GM12878 (cell line): ENCODE measurements around the gene NPAS2. TPM values are rescaled to one million over a fixed set of nuclear protein-coding genes. Genes with fewer than 3 reads are reported as not detected.

Experiments used
- ATAC-seq: fragments of 200-7000 bp; cut with Tn5 transposase; 3 replicates; pipeline ENCODE4 v1.9.1; 2020; ENCODE audit warnings: mild to moderate bottlenecking, moderate library complexity
- BruUV-seq: library from RNA; stranded (reverse); fragments of 400-500 nt; replicated peaks from 2 replicates; lab custom pipeline; 2021; lab: Mats Ljungman, UMichigan
- CTCF ChIA-PET: fragments of 300-600 bp; sonication (Branson Sonifier 250); formaldehyde crosslinking; extraction: SDS; loops from one replicate; lab custom pipeline; 2021; ENCODE audit warnings: inconsistent platforms; lab: Yijun Ruan, JAX
- POLR2A ChIA-PET: fragments of 350-600 bp; formaldehyde crosslinking; extraction: SDS; loops from one replicate; lab custom pipeline; 2021; ENCODE audit warnings: inconsistent platforms; lab: Charles Lee
- RAD21 ChIA-PET: fragments of 300-600 bp; sonication (Branson Sonifier 250); formaldehyde crosslinking; loops from one replicate; lab custom pipeline; 2023; ENCODE audit warnings: antibody characterized with exemption; ENCODE audit not compliant: unreplicated experiment; lab: Charles Lee
- SMC1A ChIA-PET: fragments of 300-600 bp; sonication (Branson Sonifier 250); formaldehyde crosslinking; loops from one replicate; lab custom pipeline; 2023; ENCODE audit not compliant: unreplicated experiment, uncharacterized antibody; lab: Charles Lee
- DNase-seq: peaks from one replicate; pipeline ENCODE4 v3.0.0-alpha.2; 2011; ENCODE audit warnings: low read depth, low spot score
- FAIRE-seq: peaks from 3 replicates; lab custom pipeline; 2011; peaks lifted over from hg19 to GRCh38; lab: Jason Lieb, UNC
- H2AFZ ChIP-seq: 2 replicates; pipeline ENCODE4 v1.6.0; 2011; ENCODE audit warnings: low read depth, low read length, control low read depth; ENCODE audit not compliant: control insufficient read depth
- H3K27ac ChIP-seq: 2 replicates; pipeline ENCODE4 v1.5.1; 2011; ENCODE audit warnings: control low read depth; ENCODE audit not compliant: control insufficient read depth, insufficient read depth
- H3K27me3 ChIP-seq, 2 experiments: replicated peaks in 1 of 2; 2 replicates each; pipeline versions ENCODE4 v1.6.0 to v1.6.1; 2011; ENCODE audit warnings: low read length in 1 of 2; ENCODE audit not compliant: control insufficient read depth in 2 of 2, insufficient read depth in 2 of 2
- H3K36me3 ChIP-seq, 2 experiments: 2 replicates each; pipeline ENCODE4 v1.5.1; 2011; ENCODE audit warnings: low read length in 1 of 2; ENCODE audit not compliant: control insufficient read depth in 2 of 2, insufficient read depth in 2 of 2
- H3K4me1 ChIP-seq: 2 replicates; pipeline ENCODE4 v1.6.1; 2011; ENCODE audit warnings: mild to moderate bottlenecking, low read length, moderate library complexity, mixed read lengths; ENCODE audit not compliant: control insufficient read depth, insufficient read depth
- H3K4me2 ChIP-seq: 2 replicates; pipeline ENCODE4 v1.6.0; 2011; ENCODE audit warnings: control low read depth; ENCODE audit not compliant: control insufficient read depth, insufficient read depth
- H3K4me3 ChIP-seq: fragments of 200-600 bp; sonication (generic); 2 replicates; pipeline ENCODE4 v1.5.1; 2016
- H3K79me2 ChIP-seq: 2 replicates; pipeline ENCODE4 v1.6.0; 2011; ENCODE audit warnings: low read length; ENCODE audit not compliant: control insufficient read depth, insufficient read depth
- H3K9ac ChIP-seq: 2 replicates; pipeline ENCODE4 v1.8.0; 2011; ENCODE audit warnings: low read length, control low read depth, mixed read lengths; ENCODE audit not compliant: control insufficient read depth, insufficient read depth
- H3K9me3 ChIP-seq: replicated peaks from 3 replicates; pipeline ENCODE4 v1.5.1; 2011; ENCODE audit warnings: mild to moderate bottlenecking, low read length; ENCODE audit not compliant: control insufficient read depth, insufficient read depth
- H4K20me1 ChIP-seq: 2 replicates; pipeline ENCODE4 v1.6.0; 2011; ENCODE audit not compliant: control insufficient read depth, insufficient read depth
- ELK1 ChIP-seq: IDR thresholded peaks from 2 replicates; pipeline ENCODE4 v1.6.1; 2012; ENCODE audit warnings: low read depth, low read length, improper control_type of control experiment
- FOXM1 ChIP-seq: IDR thresholded peaks from 2 replicates; pipeline ENCODE4 v1.6.1; 2012; ENCODE audit warnings: low read depth, mild to moderate bottlenecking, inconsistent platforms, low read length, moderate library complexity
- KLF5 ChIP-seq: fragments of 450-650 bp; IDR thresholded peaks from 2 replicates; pipeline ENCODE4 v1.6.1; 2014; ENCODE audit warnings: mild to moderate bottlenecking; ENCODE audit not compliant: partially characterized antibody
- LARP7 ChIP-seq: fragments of 450-650 bp; IDR thresholded peaks from 2 replicates; pipeline ENCODE4 v1.6.1; 2017; ENCODE audit warnings: mild to moderate bottlenecking
- MYB ChIP-seq: fragments of 150-350 bp; IDR thresholded peaks from 2 replicates; pipeline ENCODE4 v1.6.1; 2014; ENCODE audit warnings: mild to moderate bottlenecking, low read depth, low read length, borderline replicate concordance
- MYC ChIP-seq: IDR thresholded peaks from 2 replicates; pipeline ENCODE4 v1.6.1; 2011; ENCODE audit warnings: mild to moderate bottlenecking, low read length, moderate library complexity, inconsistent platforms; ENCODE audit not compliant: insufficient read depth, insufficient replicate concordance, insufficient read length, severe bottlenecking
- PBX3 ChIP-seq: IDR thresholded peaks from 2 replicates; pipeline ENCODE4 v1.6.1; 2011; ENCODE audit warnings: mild to moderate bottlenecking, low read depth, low read length, moderate library complexity; ENCODE audit not compliant: insufficient replicate concordance
- REST ChIP-seq: IDR thresholded peaks from 2 replicates; pipeline ENCODE4 v1.6.1; 2012; ENCODE audit warnings: mild to moderate bottlenecking, low read depth, low read length
- SREBF2 ChIP-seq: IDR thresholded peaks from 2 replicates; pipeline ENCODE4 v1.6.1; 2012; ENCODE audit warnings: mild to moderate bottlenecking, low read length
- ZNF207 ChIP-seq: fragments of 450-650 bp; IDR thresholded peaks from 2 replicates; pipeline ENCODE4 v1.6.1; 2014; ENCODE audit warnings: antibody characterized with exemption, mild to moderate bottlenecking, borderline replicate concordance
- WGBS: methylation state at CpG from one replicate; pipeline ENCODE4 v1.1.6; 2016; ENCODE audit warnings: low lambda C conversion rate; ENCODE audit not compliant: insufficient replicate concordance, insufficient coverage; ENCODE audit errors: missing lambda C conversion rate; 5-methylcytosine and 5-hydroxymethylcytosine counted together
- in situ Hi-C: fragments of 300-500 bp; cut with MboI; formaldehyde crosslinking; loops from 9 replicates; pipeline ENCODE4 v1.14.3; 2018; ENCODE audit warnings: mixed read lengths
- intact Hi-C: fragments of 100-400 bp; cut with micrococcal nuclease; formaldehyde crosslinking; loops from one replicate; pipeline ENCODE4 v1.14.2; 2022; ENCODE audit not compliant: unreplicated experiment
- polyA plus RNA-seq, 11 experiments: library from polyadenylated mRNA; depleted of rRNA in 4 of 11; unstranded in 6 of 11; stranded (reverse) in 5 of 11; fragments of >200 nt; fragmentation: Nextera tagmentation in 4 of 11; fragmentation: Illumina TruSeq in 1 of 11; extraction: Ambion mirVana in 4 of 11; extraction: Trizol in 1 of 11; gene quantifications; 1 replicate in 1 of 11; 2 replicates in 10 of 11; pipeline versions ENCODE4 v1.2.1 to v1.2.3, GENCODE V29; 2011 to 2016; ENCODE audit warnings: inconsistent platforms in 2 of 11, missing spikeins in 2 of 11, low read depth in 1 of 11
- total RNA-seq, 4 experiments: library from RNA; depleted of rRNA in 3 of 4; stranded (reverse); fragments of >200 nt in 3 of 4; fragmentation: Illumina TruSeq in 1 of 4; extraction: Trizol in 1 of 4; gene quantifications; 2 replicates each; pipeline versions ENCODE4 v1.2.1 to v1.2.3, GENCODE V29; 2013 to 2021

The NPAS2 gene
- total and polyA plus RNA-seq, 10 of the 15 experiments (the other 5 are each of a cell fraction or from before 2014, with no cell fraction given): 0.08 TPM; not detected in 9

GRCh38 chr2:101026923-101027469 is 207.1 kb downstream of the NPAS2 start:
- Histone ChIP-seq H3K9me3 (no peaks in the 10 kb centered on the region), H3K79me2 (no peaks in the 10 kb centered on the region), H3K9ac (no peak overlapping the region), H3K27ac (no peak overlapping the region), H3K4me3 (no peak overlapping the region), H3K27me3 (no peaks in the 10 kb centered on the region), H3K4me1 (no peaks in the 10 kb centered on the region), H3K4me2 (no peak overlapping the region), H2AFZ (no peak overlapping the region), H3K36me3 (no peaks in the 10 kb centered on the region; a peak in 1 of 4 replicates), H4K20me1 (no peaks in the 10 kb centered on the region)
- intact Hi-C loops (no loop called here), in situ Hi-C loops (no loop called here)
- ChIA-PET RAD21 (no interaction called here), CTCF (interaction anchor here (0.9 to 1.7 kb wide), 4 partner anchors 14 to 135 kb away, joined by 3 to 4 read pairs (median 4); no protein-coding TSS in a partner anchor), SMC1A (interaction anchor here (1.3 kb wide), 1 partner anchor 10 kb away, joined by 4 read pairs; no protein-coding TSS in a partner anchor), POLR2A (no interaction called here)
- BruUV-seq: no TSS peak
- FAIRE-seq: no peak
- no peak for TF ChIP-seq REST
- no peak for TF ChIP-seq ZNF207
- no peak for TF ChIP-seq MYB
- no peak for TF ChIP-seq KLF5
- no peak for TF ChIP-seq ELK1
- no peak for TF ChIP-seq SREBF2
- no peak for TF ChIP-seq MYC
- TF ChIP-seq PBX3: no peak
- no peak for TF ChIP-seq LARP7
- TF ChIP-seq FOXM1: no peak
- no peak for DNase-seq
- ATAC-seq: no peak
- 92% methylated on average over 15 of the region's 15 CpGs for WGBS
